ENCODE measurements around the gene GNG2. TPM values are rescaled to one million over a fixed set of nuclear protein-coding genes. Genes with fewer than 3 reads are reported as not detected.

The GNG2 gene
- total RNA-seq, 2 experiments from 2014 or later = 247 to 253 TPM

- no peaks in the 10 kb centered on the region for H3K4me1 Mint-ChIP-seq
- POLR2A ChIA-PET = interaction anchor here (0.7 kb wide), 1 partner anchor 11 kb away, joined by 3 read pairs; no protein-coding TSS in a partner anchor
- no peak for ATAC-seq (ENCODE audit: low read depth)
Observed at GRCh38 chr14:51972566-51972965, 112.2 kb downstream of the GNG2 start.

GRCh38 chr14:51977075-51977474 is 116.7 kb downstream of the GNG2 start:
- no peak overlapping the region for H3K4me3 Mint-ChIP-seq
- H3K4me1 Mint-ChIP-seq = peaks cover 13% of the 10 kb centered on the region
- peaks cover 2% of the 10 kb centered on the region for H3K36me3 Mint-ChIP-seq
- POLR2A ChIA-PET = no interaction called here
- ATAC-seq (ENCODE audit: low read depth) = no peak
- H3K9me3 Mint-ChIP-seq = no peaks in the 10 kb centered on the region
- H3K27me3 Mint-ChIP-seq = peaks cover 1% of the 10 kb centered on the region
- H3K27ac Mint-ChIP-seq = no peak overlapping the region
- DNase-seq = no peak

More at GRCh38 chr14:51972566-51972965, 112.2 kb downstream of the GNG2 start:
- Mint-ChIP-seq H3K27me3 (no peaks in the 10 kb centered on the region), H3K4me3 (no peak overlapping the region), H3K27ac (peak overlapping the region; percentile 21), H3K9me3 (no peaks in the 10 kb centered on the region), H3K36me3 (peaks cover 12% of the 10 kb centered on the region)
- no peak for DNase-seq

DNA sequence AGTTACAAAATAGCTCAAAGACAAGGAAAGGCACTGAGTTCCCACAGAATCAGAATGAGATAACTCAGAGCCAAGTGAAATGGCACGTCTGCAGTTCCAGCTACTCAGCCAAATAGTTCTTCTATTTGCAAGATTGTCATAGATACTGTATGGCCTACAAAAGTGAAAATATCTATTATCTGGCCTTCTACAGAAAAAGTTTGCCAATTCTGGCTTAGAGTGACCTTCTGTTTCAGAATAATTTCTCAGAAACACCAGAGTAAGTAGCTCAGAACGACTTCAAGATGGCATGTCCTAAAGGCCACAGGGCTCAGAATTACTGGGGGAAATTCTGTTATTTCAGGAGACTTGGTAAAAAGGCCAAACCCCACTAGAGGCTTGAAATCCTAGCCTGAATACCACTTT is 118.3 kb downstream of the GNG2 start:
- Mint-ChIP-seq H3K4me1 (peaks cover 13% of the 10 kb centered on the region), H3K27me3 (peaks cover 1% of the 10 kb centered on the region), H3K36me3 (peaks cover 2% of the 10 kb centered on the region), H3K27ac (no peak overlapping the region), H3K9me3 (no peaks in the 10 kb centered on the region), H3K4me3 (no peak overlapping the region)
- POLR2A ChIA-PET = interaction anchor here (1.4 to 1.5 kb wide), 2 partner anchors 111 to 119 kb away, joined by 3 to 4 read pairs; partner anchors contain the start of gene GNG2
- DNase-seq (no peak), ATAC-seq (ENCODE audit: low read depth) (no peak)

GRCh38 chr14:51979088-51979709 is 118.8 kb downstream of the GNG2 start:
- H3K4me1 Mint-ChIP-seq = peaks cover 13% of the 10 kb centered on the region
- DNase-seq = peak; percentile 78
- POLR2A ChIA-PET = interaction anchor here (1.4 to 1.5 kb wide), 2 partner anchors 112 to 119 kb away, joined by 3 to 4 read pairs; partner anchors contain the start of gene GNG2
- peaks cover 4% of the 10 kb centered on the region for H3K36me3 Mint-ChIP-seq
- no peak overlapping the region for H3K27ac Mint-ChIP-seq
- H3K4me3 Mint-ChIP-seq = no peak overlapping the region
- peak; percentile 61 for ATAC-seq (ENCODE audit: low read depth)
- peaks cover 1% of the 10 kb centered on the region for H3K27me3 Mint-ChIP-seq
- peaks cover 2% of the 10 kb centered on the region for H3K9me3 Mint-ChIP-seq

DNA sequence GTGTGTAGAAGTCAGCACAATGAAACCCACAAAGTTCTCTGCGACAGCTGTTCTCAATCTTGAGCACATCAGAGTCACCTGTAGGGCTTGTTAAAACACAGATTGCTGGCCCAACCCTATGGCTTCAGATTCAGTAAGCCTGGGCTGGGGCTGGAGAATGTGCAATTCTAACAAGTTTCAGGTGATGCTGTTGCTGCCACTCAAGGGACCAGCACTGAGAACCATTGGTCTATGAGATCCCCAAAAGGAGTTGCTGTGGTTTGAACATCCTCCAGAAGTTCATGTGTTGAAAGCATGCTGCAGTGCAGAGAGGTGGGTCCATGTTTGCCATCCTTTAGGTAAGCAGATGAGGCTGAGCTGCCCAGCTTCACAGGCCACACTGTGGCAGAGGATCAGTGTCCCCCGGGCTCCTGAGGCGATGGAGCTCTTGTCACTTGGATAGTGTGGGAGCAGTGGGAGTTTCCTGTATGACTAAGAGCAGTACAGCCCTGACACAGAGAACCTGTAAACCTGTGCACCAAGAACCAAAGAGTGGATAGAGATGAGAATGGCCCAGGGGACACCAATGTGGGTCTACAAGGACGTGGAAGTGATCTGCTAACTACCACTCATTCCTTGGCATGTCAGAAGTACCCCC is 120.9 kb downstream of the GNG2 start:
- peaks cover 4% of the 10 kb centered on the region for H3K36me3 Mint-ChIP-seq
- POLR2A ChIA-PET = no interaction called here
- ATAC-seq (ENCODE audit: low read depth) = peak; percentile 46
- H3K9me3 Mint-ChIP-seq = peaks cover 2% of the 10 kb centered on the region
- H3K4me3 Mint-ChIP-seq = no peak overlapping the region
- H3K27ac Mint-ChIP-seq = no peak overlapping the region
- H3K27me3 Mint-ChIP-seq = peaks cover 1% of the 10 kb centered on the region
- peaks cover 13% of the 10 kb centered on the region for H3K4me1 Mint-ChIP-seq
- DNase-seq = no peak

DNA sequence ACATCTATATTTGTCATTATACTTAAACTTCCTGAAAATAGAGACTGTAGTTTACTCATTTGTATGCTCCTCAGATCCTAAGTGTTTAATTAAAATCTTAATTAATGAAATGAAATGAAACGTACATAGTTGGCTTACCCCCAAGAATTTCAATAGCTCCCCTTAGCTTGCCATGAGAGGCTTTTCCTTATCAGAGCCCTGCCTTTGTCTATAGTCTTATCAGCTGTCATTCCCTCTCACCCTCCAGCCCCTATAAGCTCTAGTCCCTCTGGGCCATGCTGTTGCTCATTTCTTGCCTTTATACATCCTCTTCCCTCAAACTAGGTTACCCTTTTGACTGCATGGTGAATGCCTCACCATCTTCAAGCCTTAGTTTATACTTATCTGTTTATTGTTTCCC is 127.8 kb downstream of the GNG2 start:
- Mint-ChIP-seq H3K36me3 (peaks cover 2% of the 10 kb centered on the region), H3K27ac (no peak overlapping the region), H3K4me3 (peak overlapping the region; percentile 88), H3K27me3 (no peaks in the 10 kb centered on the region), H3K9me3 (peaks cover 2% of the 10 kb centered on the region), H3K4me1 (peaks cover 19% of the 10 kb centered on the region)
- POLR2A ChIA-PET = no interaction called here
- DNase-seq (no peak), ATAC-seq (ENCODE audit: low read depth) (no peak)

DNA sequence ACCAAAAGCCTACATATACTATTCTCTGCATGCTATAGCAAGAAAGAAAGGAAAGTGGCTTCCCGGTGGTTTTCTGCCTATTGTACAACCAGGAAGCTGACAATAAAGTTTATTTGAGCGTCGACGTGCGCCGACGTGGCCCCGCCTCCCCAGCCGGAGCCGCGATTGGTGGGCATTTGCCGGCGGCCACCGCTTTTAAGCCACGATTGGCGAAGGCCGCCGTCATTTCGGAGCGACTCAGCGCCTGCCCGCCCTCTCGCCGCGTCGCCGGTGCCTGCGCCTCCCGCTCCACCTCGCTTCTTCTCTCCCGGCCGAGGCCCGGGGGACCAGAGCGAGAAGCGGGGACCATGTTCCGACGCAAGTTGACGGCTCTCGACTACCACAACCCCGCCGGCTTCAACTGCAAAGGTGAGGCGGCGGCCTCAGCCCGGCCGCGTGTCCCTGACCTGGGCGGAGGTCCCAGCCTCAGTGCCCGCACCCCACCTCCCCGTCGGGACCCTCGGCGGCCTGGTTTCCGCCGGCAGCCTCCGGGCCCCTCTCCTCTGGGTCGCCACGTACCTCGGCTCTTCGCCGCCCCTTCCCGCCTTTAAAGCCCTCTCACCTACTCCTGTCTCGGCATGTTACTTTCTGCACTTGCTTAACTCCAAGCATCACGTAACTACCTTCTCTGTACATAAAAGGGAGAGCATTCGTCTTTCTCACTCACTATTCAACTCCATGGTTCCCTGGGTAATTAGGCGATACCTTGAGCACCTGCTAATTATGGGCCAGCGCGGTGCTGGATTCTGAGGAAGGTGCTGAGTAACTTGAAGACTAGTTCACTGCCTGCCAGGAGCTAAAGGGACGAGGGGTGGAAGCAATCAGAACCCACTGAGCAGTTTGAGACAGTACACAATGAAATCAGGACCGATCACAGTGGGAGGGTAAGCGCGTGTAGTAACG is 129.2 kb downstream of the GNG2 start, which contains the start of gene RTRAF:
Gene RTRAF, plus strand, starts transcription at position 254 of the 942 bp plus-strand sequence. Its CDS starts 94 bp downstream, at position 348.
- no peaks in the 10 kb centered on the region for H3K9me3 Mint-ChIP-seq
- ATAC-seq (ENCODE audit: low read depth) (peak; percentile 97), DNase-seq (peak; percentile 94)
- POLR2A ChIA-PET = interaction anchor here (1.0 kb wide), 2 partner anchors 129 to 143 kb away, joined by 3 read pairs; partner anchors contain the start of gene GNG2
- peak within 1 kb of the TSS; percentile 88 for H3K4me3 Mint-ChIP-seq
- H3K27ac Mint-ChIP-seq = peak within 1 kb of the TSS; percentile 96
- H3K4me1 Mint-ChIP-seq = peaks cover 25% of the 10 kb centered on the region
- H3K36me3 Mint-ChIP-seq = peaks cover 4% of the 10 kb centered on the region
- H3K27me3 Mint-ChIP-seq = no peaks in the 10 kb centered on the region

- peaks cover 6% of the 10 kb centered on the region for H3K36me3 Mint-ChIP-seq
- no peak for ATAC-seq (ENCODE audit: low read depth)
- no peaks in the 10 kb centered on the region for H3K27me3 Mint-ChIP-seq
- POLR2A ChIA-PET = no interaction called here
- peak overlapping the region; percentile 96 for H3K27ac Mint-ChIP-seq
- DNase-seq = no peak
- H3K9me3 Mint-ChIP-seq = no peaks in the 10 kb centered on the region
- H3K4me3 Mint-ChIP-seq = peak overlapping the region; percentile 88
- peaks cover 30% of the 10 kb centered on the region for H3K4me1 Mint-ChIP-seq
Observed at GRCh38 chr14:51990488-51990887, 130.1 kb downstream of the GNG2 start.

GRCh38 chr14:51993285-51993920 is 133.0 kb downstream of the GNG2 start:
- peak overlapping the region; percentile 30 for H3K27ac Mint-ChIP-seq
- DNase-seq (no peak), ATAC-seq (ENCODE audit: low read depth) (no peak)
- no peaks in the 10 kb centered on the region for H3K27me3 Mint-ChIP-seq
- POLR2A ChIA-PET = no interaction called here
- H3K4me1 Mint-ChIP-seq = peaks cover 30% of the 10 kb centered on the region
- peaks cover 13% of the 10 kb centered on the region for H3K36me3 Mint-ChIP-seq
- H3K9me3 Mint-ChIP-seq = no peaks in the 10 kb centered on the region
- no peak overlapping the region for H3K4me3 Mint-ChIP-seq

- H3K36me3 Mint-ChIP-seq = peaks cover 16% of the 10 kb centered on the region
- H3K27me3 Mint-ChIP-seq = no peaks in the 10 kb centered on the region
- ATAC-seq (ENCODE audit: low read depth) (no peak), DNase-seq (no peak)
- POLR2A ChIA-PET = interaction anchor here (0.6 kb wide), 1 partner anchor 585 kb away, joined by 3 read pairs; no protein-coding TSS in a partner anchor
- no peaks in the 10 kb centered on the region for H3K9me3 Mint-ChIP-seq
- H3K4me1 Mint-ChIP-seq = peaks cover 17% of the 10 kb centered on the region
- H3K27ac Mint-ChIP-seq = no peak overlapping the region
- no peak overlapping the region for H3K4me3 Mint-ChIP-seq
Observed at GRCh38 chr14:51996148-51996746, 135.8 kb downstream of the GNG2 start.

GRCh38 chr14:51998348-51998747 is 137.9 kb downstream of the GNG2 start:
- Mint-ChIP-seq H3K36me3 (peaks cover 21% of the 10 kb centered on the region), H3K4me3 (no peak overlapping the region), H3K27me3 (no peaks in the 10 kb centered on the region), H3K9me3 (no peaks in the 10 kb centered on the region), H3K4me1 (peaks cover 13% of the 10 kb centered on the region), H3K27ac (no peak overlapping the region)
- POLR2A ChIA-PET = no interaction called here
- DNase-seq (no peak), ATAC-seq (ENCODE audit: low read depth) (no peak)

GRCh38 chr14:51999084-51999483 is 138.7 kb downstream of the GNG2 start:
- Mint-ChIP-seq H3K27me3 (no peaks in the 10 kb centered on the region), H3K4me1 (peaks cover 8% of the 10 kb centered on the region), H3K27ac (no peak overlapping the region), H3K36me3 (peaks cover 19% of the 10 kb centered on the region), H3K9me3 (no peaks in the 10 kb centered on the region), H3K4me3 (no peak overlapping the region)
- POLR2A ChIA-PET = no interaction called here
- DNase-seq (no peak), ATAC-seq (ENCODE audit: low read depth) (no peak)

Measured in activated naive CD8-positive, alpha-beta T cell treated with anti-CD3 and anti-CD28 coated beads, Interleukin-2, amount 10 ng/mL, durations not matched to agents 7 days and 5 days (primary cell).